Stimulated activated CD4-positive, alpha-beta T cell treated with anti-CD3 and anti-CD28 coated beads, TNF-alpha, amount 100 ng/mL, for 24 hours (primary cell): ENCODE results near the gene FAM229A.
A peak's percentile ranks its signal among the peaks of the same experiment; 100 is the strongest.
"Not testable (repeated sequence)": the region's sequence is repeated elsewhere in the genome, so short reads cannot be mapped to it uniquely, and the experiment has no call there.

Experiments used
- DNase-seq, 3 experiments: peaks; one replicate each; pipeline ENCODE4 v3.0.0-alpha.2; 2020; ENCODE audit warnings: low read depth in 3 of 3

Gene FAM229A, protein sequence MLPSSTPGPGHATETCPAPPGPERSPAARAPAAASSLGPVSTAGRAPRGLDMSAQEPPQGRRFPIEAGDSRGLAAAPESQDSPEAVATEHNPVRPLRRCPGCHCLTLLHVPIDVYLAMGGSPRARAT

DNA sequence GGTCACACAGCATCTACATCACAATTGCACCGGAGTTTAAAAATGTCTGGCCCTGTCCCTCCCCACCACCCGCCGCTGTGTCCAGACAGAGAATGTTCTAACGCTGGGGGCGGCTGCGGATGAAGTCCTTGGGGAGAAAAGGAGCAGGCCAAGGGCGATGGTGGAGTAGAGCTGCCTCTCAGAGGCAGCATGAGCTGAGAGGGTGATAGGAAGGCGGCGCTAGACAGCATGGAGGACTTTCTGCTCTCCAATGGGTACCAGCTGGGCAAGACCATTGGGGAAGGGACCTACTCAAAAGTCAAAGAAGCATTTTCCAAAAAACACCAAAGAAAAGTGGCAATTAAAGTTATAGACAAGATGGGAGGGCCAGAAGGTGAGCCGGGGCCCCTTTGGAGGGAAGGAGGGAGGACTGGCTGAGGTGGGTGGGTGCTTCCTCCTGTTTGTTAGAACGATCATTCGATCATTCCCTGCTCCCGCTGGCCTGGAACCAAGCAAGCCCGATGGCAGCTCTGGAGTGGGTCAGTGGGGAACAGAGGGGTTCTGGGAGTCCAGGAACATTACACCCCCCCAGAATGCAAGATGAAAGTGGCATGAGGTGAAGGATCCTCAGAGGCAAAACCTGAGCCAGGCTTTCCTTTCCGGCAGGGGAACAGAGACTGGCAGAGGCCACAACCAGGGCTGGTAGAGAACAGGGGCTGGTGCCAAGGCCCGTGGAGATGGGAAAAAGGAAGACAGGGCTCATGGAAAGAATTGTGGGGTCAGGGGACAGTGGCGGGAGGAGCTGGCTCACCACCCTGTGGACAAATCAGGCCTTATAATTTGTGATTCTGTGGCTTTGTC lies at the start of gene FAM229A, which contains the start of gene TSSK3:
TSS of gene FAM229A (minus strand) at position 12 of the 840 bp plus-strand sequence. CDS start 394 bp downstream, outside the sequence.
TSS of gene TSSK3 (plus strand) at position 66 of the 840 bp plus-strand sequence. CDS start at position 229, 163 bp downstream.
- DNase-seq = no peak

DNA sequence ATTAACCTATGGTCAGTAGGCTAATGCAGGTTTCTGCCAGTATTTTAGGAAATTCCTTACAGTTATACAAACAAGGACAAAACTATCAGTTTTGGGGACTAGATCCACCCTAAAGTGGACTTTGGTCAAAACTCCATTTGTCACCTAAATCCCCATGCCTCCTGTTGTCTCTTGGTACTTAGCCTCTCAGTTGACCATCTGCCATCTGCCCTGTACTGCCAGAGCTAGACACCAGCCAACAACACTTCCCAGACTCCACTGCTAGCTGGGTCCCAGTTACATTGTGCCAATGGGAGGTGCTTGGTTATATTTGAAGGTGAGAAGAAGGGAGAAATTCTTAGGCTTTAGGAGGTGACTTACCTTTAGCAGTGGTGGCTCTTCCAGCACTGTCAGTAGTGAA lies 49.0 kb upstream of the FAM229A start:
- no peak for DNase-seq

DNA sequence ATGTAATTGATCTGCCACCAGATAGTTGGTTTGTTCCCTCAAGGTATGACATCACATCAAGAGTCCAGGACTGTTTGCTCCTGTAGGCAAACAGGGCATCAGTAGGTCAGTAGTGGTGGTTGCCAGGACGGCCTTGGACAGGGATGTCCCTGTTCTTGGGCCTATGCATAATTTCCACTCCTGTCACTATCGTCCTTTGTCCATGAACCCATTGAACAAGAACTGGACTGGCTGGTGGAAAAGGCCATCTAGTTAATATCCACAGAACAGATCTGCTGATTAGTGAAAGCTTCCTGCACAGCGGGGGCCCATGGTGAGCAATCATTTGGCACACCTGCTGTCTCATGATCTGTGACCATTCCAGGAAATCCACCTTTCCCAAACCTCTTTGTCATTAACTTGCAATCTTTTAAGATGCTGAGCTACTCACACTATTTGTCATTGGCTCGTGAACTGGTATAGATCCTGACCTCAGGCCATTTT lies 44.4 kb upstream of the FAM229A start:
- no peak for DNase-seq

DNA sequence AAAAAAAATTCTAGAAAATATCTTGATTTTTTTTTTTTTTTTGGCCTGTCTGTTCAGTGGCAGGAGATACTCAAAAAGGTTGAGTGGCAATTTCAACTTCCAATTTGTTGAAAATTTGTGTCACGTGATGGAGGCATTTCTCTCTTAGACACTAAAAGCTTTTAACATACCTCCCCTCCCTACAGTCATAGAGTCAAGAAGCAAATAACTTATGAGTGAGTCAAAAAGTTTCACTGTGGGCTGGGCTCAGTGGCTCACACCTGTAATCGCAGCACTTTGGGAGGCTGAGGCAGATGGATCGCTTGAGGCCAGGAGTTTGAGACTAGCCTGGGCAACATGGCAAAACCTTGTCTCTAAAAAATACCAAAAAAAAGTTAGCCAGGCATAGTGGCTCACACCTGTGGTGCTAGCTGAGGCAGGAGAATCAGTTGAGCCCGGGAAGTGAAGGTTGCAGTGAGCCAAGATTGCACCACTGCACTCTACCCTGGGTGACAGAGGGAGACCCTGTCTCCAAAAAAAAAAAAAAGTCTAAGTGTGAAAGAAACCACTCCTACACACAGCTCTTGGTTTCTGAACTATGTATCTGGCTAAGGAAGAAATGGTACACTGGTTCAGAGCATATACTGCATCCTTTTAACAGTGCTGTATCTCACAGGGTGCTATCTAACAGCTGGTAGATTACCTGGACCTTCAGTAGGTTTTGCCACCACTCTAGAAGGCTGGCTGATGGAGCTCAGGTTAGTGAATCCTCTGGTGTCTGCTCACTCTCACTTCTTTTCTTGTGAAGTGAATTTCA lies 43.6 kb upstream of the FAM229A start:
- DNase-seq = no peak

DNA sequence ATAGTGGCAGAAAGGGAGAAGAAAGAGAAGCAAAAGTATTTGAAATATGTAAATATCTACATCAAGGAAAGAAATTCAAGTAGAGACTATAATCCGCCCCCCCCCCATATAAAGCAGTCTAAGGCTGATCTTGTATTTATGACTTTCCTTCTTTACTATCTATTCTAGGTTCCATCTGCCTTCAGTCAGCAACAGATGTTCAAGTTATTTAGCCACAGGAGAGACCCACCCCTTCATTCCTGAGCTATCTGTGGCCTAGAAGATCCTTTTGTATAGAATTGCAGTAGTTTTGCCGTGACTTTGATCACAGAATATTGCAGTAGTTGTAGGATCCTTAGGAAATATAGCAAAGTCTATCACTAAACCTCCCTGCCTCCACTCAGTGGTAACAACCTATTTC lies 42.7 kb upstream of the FAM229A start:
- no peak for DNase-seq

DNA sequence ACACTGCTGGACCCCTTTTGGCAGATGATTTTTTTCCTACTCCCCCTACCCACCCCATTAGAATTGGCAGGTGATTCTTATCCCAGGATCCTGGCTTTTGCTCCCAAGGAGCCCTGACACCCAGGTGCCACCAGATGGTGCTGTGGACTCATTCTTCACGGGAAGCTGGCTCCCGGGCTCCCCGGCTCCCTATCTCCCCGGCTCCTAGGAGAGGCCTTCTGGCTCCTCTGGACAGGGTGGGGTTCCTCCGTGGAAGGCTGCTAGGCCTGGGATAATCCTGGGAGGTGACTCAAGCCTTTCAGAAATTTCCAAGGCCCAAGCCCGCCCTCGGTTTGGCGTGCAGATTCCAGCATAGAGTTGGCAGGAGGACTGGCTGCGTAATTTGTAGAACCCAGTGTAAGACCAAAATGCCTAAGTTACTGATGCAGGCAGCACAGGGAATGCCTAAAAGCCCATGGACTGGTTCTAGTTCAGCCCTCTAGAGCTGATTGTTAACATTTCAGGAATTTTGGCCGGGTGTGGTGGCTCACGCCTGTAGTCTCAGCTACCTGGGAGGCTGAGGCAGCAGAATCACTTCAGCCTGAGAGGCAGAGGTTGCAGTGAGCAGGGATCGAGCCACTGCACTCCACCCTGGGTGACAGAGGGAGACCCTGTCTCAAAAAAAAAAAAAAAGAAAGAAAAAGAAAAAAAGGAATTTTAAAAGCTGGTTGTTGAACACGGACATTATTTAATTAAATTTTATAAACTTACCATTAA lies 38.8 kb upstream of the FAM229A start:
- DNase-seq = peak in 2 of 3 experiments; percentile 33 to 52

DNA sequence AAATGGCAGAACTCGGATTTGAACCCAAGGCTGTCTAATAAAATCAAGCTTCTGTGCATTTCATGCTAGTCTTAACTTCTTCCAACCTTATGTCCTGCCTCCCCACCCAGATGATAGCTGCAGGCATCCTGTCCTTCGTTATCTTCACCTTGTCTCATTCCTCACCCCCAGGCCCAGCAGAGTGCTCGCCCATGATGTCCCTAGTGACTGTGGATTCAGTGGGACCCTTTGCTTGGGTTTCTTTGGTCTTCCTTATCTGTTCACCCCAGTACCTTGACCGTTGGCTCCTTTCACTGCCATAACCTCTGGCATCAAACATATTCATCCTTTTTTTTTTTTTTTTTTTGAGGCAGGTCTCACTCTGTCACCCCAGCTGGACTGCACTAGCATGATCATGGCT lies 37.6 kb upstream of the FAM229A start:
- DNase-seq = no peak

DNA sequence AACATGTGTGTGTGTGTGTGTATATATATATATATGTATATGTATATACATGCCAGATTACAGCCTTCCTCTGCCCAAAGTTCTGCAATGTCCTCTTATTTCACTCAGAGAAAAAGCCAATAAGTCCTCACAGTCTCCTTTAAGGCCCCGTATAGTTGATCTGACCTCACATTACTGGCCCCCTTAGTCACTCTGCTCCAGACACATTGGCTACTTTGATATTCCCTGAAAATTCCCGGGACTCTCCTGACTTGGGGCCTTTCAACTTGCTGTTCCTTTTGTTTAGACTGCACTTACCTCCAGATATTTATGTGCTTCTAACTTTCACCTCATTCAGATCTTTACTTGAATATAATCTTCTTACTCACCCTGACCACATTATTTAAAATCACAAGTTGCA lies 36.1 kb upstream of the FAM229A start:
- DNase-seq = no peak

DNA sequence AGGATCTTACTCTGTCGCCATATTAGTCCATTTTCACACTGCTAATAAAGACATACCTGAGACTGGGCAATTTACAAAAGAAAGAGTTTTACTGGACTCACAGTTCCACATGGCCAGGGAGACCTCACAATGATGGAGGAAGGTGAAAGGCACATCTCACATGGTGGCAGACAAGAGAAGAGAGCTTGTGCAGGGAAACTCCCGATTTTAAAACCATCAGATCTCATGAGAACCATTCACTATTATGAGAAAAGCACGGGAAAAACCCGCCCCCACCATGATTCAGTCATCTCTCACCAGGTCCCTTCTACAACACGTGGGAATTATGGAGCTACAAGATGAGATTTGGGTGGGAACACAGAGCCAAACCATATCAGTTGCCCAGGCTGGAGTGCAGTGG lies 34.2 kb upstream of the FAM229A start:
- DNase-seq = not testable (repeated sequence)

DNA sequence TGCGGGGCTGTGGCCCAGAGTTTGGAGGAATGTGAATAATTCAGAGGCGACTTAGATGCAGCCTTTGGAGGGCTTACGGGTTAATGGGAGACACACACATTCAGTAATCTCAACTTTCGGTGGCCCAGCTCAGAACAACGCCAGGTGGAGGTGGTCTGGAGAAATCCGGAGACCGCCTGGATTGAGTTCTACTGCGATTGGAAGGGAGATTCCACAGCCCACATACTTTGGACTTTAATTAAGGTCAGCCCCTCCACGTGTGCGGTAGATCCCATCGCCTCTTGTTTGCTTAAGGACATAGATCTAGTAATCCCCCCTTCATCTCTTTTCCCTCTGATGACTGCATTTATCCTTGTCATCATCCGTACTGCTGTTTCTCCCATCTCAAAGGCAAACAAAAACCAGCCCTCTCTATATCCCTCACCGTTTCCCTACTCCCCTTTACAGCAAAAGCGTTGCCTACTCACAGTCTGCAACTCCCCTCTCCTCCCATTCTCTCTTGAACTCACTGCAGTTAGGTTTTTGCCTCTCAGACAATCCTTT lies 32.7 kb upstream of the FAM229A start:
- DNase-seq = no peak

DNA sequence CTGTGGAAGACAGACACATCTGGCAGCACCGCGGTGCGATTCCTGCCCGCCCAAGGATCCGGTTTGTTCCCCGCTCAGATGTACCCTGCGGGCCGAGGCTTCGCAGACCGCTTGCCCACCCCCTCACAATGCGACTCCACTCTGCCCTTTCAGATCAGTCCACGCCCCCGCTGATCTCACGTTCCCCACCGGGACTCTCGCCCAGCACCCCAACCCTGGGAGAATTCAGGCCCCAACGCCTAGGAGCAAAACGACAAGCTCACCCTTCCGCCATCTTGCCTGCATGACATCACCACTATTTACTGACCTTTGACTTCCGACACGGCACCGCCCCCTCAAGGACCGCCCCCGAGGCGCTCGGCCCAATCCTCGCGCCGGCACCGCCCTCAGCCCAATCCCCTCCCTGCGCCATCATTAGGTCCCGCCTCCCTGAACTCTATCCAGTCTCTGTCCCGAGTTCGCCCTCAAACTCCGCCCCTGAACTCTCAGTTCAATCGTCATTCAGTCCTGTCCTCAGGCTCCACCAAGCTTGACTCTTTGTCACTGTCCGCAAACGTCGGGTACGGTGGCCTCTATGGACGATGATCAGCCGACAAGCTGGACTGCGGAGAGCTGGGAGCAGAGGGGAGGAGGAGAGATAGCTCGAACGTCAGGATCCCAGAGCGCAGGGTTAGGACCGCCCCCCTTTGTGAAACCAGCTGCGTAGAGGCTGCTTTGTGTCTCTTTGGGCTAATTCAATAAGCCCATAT lies 32.0 kb upstream of the FAM229A start, which contains the start of gene BSDC1:
TSS of gene BSDC1 (minus strand) at position 301 of the 749 bp plus-strand sequence. CDS start at position 274, 27 bp downstream.
- peak; percentile 96 to 99 (median 97) for DNase-seq

DNA sequence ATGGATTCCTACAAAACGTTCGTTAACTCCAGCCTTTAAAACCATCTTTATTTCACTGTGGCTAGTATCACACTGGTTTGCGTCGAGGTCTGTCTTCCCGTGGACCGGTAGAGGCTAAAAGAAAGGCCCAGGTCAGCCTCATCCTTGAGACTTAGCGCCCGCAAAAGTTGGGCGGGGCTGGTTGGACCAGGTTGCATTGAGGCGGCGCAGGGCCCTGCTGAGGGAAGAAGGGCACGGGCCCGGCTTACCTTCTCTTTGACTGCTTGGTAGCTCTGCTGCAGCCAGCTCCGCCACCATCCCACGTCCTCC lies 31.5 kb upstream of the FAM229A start:
- peak in 1 of 3 experiments; percentile 14 for DNase-seq

DNA sequence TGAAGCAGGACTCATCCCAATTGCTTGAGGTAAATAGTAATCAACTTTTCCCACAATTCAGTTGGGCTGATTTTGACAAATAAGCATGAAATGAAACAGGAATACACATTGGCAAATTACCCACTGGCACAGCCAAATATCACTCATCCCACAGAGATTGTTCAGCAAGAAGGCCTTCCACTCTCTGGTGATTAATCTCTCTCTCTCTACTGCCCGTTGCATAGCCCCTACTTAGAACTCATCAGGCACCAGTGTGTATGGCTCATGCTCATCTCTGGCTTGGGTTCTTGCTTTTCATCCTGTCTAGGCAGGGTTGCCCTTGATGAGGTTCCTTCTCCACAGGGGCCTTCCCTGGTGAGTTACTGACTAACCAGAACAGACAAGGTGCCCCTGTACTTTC lies 30.9 kb upstream of the FAM229A start:
- no peak for DNase-seq

DNA sequence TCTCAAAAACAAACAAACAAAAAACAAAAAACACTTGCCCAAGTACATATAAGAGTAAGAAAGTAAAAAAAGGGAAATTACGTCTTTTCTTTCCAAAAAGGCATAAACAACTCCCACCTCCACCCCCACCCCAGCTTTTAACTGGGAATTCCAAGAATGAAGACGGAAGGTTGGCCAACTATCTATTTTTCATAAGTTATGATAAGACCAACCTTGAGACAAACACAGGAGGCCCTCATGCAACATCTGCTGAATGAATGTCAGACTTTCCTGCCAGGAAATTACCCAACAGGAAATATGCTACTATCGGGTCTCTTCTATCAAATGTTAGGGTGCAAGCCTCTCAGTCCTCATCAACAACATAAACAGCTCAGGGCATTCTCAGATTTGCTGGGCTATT lies 30.0 kb upstream of the FAM229A start:
- no peak for DNase-seq

DNA sequence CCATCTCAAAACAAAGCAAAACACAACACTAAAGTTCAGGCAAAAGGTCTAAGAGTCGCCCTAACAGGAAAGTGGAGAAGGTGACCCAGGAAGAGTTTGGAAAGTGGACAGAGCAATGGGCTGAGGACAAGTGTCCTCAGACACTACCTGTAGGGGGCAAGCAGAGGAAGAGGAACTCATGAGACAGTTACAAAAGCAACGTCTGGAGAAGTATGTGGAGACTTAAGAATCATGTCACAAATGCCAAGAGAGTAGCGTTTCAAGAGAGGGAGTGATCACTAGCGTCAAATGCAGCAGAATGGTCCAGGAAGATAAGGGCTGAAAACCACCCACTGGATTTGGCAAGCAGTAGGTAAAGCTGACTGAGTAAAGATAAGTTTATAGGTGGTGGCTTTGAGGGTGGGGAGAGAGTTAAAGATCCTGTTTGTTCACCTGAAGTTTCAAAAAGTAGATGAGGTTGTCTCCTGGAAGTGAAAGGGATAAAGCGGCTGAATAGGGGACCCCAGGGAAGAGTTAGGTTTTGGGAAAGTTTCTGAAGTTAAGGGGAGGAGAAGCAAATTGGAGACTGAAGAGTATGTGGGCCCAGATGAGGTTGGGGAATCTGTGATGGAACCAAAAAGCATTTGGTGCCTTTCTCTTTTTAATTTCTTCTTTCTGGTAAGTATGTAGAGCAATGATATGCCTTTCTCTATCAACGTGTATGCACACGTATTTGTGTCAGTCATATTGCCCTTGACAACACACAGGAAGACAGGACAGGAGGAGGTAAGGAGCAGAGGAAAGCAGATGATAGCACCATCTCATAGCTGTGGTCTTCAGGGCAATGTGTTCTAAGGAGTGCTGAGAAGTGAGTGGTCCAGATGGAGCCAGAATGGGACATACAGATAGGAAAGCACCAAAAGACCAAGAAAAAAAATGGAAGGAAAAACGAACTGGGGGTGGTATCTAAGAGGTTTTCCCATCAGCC lies 28.9 kb upstream of the FAM229A start:
- DNase-seq = no peak

DNA sequence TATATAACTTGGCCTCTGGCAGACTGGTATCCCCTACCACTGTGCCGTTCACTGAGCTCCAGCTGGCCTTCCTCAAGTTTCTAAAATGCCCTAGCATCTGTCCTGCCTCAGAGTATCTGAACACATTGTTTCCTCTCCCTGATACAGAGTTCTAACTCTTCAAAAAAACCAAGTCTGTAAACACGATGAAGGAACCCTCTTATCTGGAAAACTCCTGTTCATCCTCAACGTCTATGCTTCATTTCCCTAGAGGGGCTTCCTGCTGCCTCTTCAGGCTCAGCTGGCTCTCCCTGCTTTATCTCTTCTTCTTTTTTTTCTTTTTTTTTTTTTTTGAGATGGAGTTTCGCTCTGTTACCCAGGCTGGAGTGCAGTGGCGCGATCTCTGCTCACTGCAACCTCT lies 26.4 kb upstream of the FAM229A start:
- no peak for DNase-seq

DNA sequence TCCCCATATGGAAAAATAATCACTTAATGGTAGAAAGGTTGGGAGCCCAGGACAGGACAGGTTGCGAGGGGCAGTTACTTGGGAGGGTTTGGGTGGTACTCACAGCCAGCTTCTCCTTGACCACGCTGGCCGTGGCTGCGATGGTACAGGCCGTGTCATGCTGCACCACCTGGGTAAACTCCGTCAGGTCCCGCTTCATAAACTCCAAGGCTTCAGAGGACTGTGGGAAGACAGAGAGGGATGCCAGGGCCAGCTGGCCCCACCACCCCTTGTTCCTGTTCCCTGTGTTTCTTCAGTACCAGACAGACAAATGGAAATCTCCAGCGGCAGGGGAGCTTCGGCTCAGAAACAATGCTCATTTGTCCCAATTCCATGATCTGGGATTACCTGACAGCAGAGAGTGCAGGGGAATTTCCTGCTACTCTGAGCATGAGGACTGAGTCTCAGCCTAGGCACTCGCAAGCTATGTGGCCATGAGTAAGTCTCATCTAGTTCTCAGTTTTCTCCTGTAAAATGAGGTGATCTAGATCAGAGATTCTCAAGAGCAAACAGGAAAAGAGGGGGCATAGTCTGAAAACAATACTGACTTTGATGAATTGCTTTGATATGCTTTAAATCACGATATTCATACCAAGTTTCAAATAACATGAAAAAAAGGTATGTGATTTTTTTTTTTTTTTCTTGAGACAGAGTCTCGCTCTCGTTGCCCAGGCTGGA lies 24.5 kb upstream of the FAM229A start:
- DNase-seq = no peak

DNA sequence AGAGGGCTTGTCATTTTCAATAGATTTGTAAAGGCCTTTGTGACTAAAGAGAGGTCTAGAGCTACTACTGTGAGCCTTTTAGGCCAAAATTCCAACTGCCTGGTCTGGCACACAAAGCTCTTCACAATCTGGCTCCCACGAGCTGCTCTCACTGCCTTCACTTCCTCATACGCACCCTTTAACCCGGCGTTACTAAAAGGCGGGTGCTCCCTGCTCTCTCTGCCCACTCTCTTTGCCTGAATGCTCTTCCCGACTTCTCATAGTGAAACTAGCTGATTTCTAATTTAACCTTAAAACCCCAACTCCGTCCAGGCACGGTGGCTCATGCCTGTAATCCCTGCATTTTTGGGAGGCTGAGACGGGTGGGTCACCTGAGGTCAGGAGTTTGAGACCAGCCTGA lies 17.8 kb upstream of the FAM229A start:
- DNase-seq = no peak
